A549 (cell line): ENCODE results near the gene GRIK4.

Experiments
- BCL3 ChIP-seq: fragments of >200 bp; sonication (Bioruptor Twin); formaldehyde crosslinking; IDR thresholded peaks from 3 replicates; pipeline ENCODE4 v1.6.1; 2016
- CTCF ChIP-seq: fragments of >200 bp; sonication (Bioruptor Twin); formaldehyde crosslinking; IDR thresholded peaks from 3 replicates; pipeline ENCODE4 v1.5.1; 2016
- EP300 ChIP-seq, 2 experiments: fragments of >200 bp; sonication (Bioruptor Twin); formaldehyde crosslinking; IDR thresholded peaks; 2 replicates in 1 of 2; 3 replicates in 1 of 2; pipeline ENCODE4 v1.6.1; 2016 to 2017
- FOSB ChIP-seq: fragments of 250-450 bp; sonication (Bioruptor Pico); IDR thresholded peaks from 2 replicates; pipeline ENCODE4 v1.5.0; 2020; ENCODE audit warnings: mild to moderate bottlenecking, moderate library complexity
- JUN ChIP-seq, 2 experiments: fragments of >200 bp; sonication (Bioruptor Twin); formaldehyde crosslinking; IDR thresholded peaks; 2 replicates in 1 of 2; 3 replicates in 1 of 2; pipeline ENCODE4 v1.6.1; 2016 to 2017
- POLR2A ChIP-seq: IDR thresholded peaks from 2 replicates; pipeline ENCODE4 v1.6.1; 2012; ENCODE audit warnings: mild to moderate bottlenecking, low read length
- SMC3 ChIP-seq: fragments of >200 bp; sonication (Bioruptor Twin); formaldehyde crosslinking; IDR thresholded peaks from 3 replicates; pipeline ENCODE4 v1.6.1; 2018; ENCODE audit warnings: inconsistent platforms
- ZNF302 ChIP-seq: fragments of 250-450 bp; sonication (Bioruptor Pico); IDR thresholded peaks from 2 replicates; pipeline ENCODE4 v1.9.0; 2021; ENCODE audit warnings: inconsistent platforms, mild to moderate bottlenecking, moderate library complexity

GRCh38 chr11:120807414-120808150 lies 296.0 kb downstream of the GRIK4 start:
- TF ChIP-seq ZNF302 (no peak), EP300 (IDR thresholded peaks at IDR 0.05) (no peak), JUN (IDR thresholded peaks at IDR 0.05) (no peak), CTCF (no peak), SMC3 (no peak), POLR2A (no peak), FOSB (no peak), BCL3 (no peak)
